ENCODE data around the gene THSD4. TPM values are rescaled to one million over a fixed set of nuclear protein-coding genes. Genes with fewer than 3 reads are reported as not detected.

The THSD4 gene
- total and polyA plus RNA-seq, 4 donors: 6.0 to 42.4 (median 18.5) TPM

DNA sequence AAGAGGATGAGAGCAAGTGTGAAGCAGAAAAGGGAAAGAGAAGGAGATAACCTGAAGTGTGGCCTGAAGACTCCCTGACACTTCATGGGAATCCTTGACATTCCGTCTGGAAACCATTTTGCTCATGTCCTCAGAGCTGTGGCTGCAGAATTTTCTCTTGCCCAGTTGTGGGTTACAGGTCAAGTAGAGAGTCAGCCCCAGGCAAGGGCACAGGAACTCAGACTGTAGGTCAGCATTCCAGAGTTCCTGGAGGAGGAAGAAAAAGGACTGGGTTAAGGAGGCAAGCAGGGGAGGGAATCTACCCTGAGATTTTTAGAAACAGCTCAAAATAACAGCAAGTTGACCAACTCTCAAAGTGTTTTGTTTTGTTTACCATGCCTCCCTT is 4.1 kb upstream of the THSD4 start:
- Histone ChIP-seq H3K4me1 (ENCODE audit: control insufficient read depth in 5 of 5, insufficient read depth in 5 of 5, low read length in 5 of 5) (peaks cover 0 to 18% (median 5%) of the 10 kb centered on the region in 5 donors), H3K27me3 (ENCODE audit: control insufficient read depth in 3 of 3, insufficient read depth in 3 of 3, low read length in 2 of 3) (no peaks in the 10 kb centered on the region), H3K9ac (ENCODE audit: insufficient read depth in 1 of 2, low read length in 2 of 2) (no peak overlapping the region), H3K9me3 (ENCODE audit: control insufficient read depth in 4 of 4, insufficient read depth in 3 of 4, low read length in 3 of 4) (no peaks in the 10 kb centered on the region), H3K27ac (ENCODE audit: low read depth in 1 of 2, low read length in 1 of 2) (no peak overlapping the region), H3K36me3 (ENCODE audit: control insufficient read depth in 4 of 4, insufficient read depth in 4 of 4, low read length in 4 of 4) (no peaks in the 10 kb centered on the region), H3K4me3 (no peak overlapping the region)
- ATAC-seq (ENCODE audit: insufficient read depth, low FRiP score): no peak
- DNase-seq: no peak
- TF ChIP-seq, protein P1, sequence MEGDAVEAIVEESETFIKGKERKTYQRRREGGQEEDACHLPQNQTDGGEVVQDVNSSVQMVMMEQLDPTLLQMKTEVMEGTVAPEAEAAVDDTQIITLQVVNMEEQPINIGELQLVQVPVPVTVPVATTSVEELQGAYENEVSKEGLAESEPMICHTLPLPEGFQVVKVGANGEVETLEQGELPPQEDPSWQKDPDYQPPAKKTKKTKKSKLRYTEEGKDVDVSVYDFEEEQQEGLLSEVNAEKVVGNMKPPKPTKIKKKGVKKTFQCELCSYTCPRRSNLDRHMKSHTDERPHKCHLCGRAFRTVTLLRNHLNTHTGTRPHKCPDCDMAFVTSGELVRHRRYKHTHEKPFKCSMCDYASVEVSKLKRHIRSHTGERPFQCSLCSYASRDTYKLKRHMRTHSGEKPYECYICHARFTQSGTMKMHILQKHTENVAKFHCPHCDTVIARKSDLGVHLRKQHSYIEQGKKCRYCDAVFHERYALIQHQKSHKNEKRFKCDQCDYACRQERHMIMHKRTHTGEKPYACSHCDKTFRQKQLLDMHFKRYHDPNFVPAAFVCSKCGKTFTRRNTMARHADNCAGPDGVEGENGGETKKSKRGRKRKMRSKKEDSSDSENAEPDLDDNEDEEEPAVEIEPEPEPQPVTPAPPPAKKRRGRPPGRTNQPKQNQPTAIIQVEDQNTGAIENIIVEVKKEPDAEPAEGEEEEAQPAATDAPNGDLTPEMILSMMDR (IDR thresholded peaks at IDR 0.05; ENCODE audit: control extremely low read depth, extremely low read depth): no peak
- WGBS, 2 donors: 64 to 100% methylated on average over 1 of the region's 1 CpG

DNA sequence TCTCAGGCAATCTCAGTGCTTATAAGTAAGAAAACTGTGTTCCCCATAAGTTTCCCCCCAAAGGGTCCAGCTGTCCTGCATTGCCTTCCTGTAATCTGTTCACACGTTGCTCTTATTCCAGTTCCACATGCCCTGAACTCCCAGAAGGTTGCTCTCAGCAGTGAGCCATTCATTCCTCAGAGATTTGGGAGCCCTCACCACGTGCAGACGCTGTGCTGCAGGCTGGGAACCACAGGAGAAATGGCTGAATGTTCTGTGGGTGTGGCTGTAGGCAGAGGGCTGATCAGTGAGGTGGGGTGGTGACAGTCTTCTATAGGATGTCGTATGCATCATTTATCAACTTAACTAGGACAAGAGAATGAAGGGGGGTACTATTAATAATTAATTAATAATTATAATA is 3.3 kb upstream of the THSD4 start:
- H3K9me3 ChIP-seq (ENCODE audit: control insufficient read depth in 4 of 4, insufficient read depth in 3 of 4, low read length in 3 of 4): no peaks in the 10 kb centered on the region
- H3K36me3 ChIP-seq (ENCODE audit: control insufficient read depth in 4 of 4, insufficient read depth in 4 of 4, low read length in 4 of 4): no peaks in the 10 kb centered on the region
- H3K27me3 ChIP-seq (ENCODE audit: control insufficient read depth in 3 of 3, insufficient read depth in 3 of 3, low read length in 2 of 3): no peaks in the 10 kb centered on the region
- no peak overlapping the region for H3K27ac ChIP-seq (ENCODE audit: low read depth in 1 of 2, low read length in 1 of 2)
- peaks cover 0 to 26% (median 5%) of the 10 kb centered on the region in 5 donors for H3K4me1 ChIP-seq (ENCODE audit: control insufficient read depth in 5 of 5, insufficient read depth in 5 of 5, low read length in 5 of 5)
- ATAC-seq (ENCODE audit: insufficient read depth, low FRiP score) (no peak), DNase-seq (no peak)
- H3K9ac ChIP-seq (ENCODE audit: insufficient read depth in 1 of 2, low read length in 2 of 2): no peak overlapping the region
- WGBS, 2 donors: 75% methylated on average over 4 of the region's 4 CpGs
- TF ChIP-seq, protein P1 (IDR thresholded peaks at IDR 0.05; ENCODE audit: control extremely low read depth, extremely low read depth): no peak
- H3K4me3 ChIP-seq: no peak overlapping the region

DNA sequence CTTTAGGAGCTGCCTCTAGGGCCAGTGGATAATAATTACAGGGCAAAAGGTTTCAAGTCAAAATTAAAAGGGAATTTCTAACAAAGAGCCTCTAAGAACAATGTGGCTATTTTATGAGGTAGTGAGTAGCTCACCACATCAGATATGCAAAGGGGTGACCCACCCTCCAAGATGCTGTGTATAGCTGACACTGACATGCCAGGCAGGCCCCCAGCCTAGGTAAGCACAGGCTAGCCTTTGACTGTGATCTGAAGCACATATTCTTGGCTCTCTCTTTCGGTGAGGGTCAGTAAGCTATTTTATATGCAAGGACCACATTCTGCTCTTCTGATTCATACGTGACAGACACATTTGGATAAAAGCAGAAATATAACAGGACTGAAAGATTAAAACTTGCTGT is 2.8 kb upstream of the THSD4 start:
- Histone ChIP-seq H3K27me3 (ENCODE audit: control insufficient read depth in 3 of 3, insufficient read depth in 3 of 3, low read length in 2 of 3) (no peaks in the 10 kb centered on the region), H3K4me3 (no peak overlapping the region), H3K9me3 (ENCODE audit: control insufficient read depth in 4 of 4, insufficient read depth in 3 of 4, low read length in 3 of 4) (no peaks in the 10 kb centered on the region), H3K27ac (ENCODE audit: low read depth in 1 of 2, low read length in 1 of 2) (no peak overlapping the region), H3K9ac (ENCODE audit: insufficient read depth in 1 of 2, low read length in 2 of 2) (no peak overlapping the region), H3K4me1 (ENCODE audit: control insufficient read depth in 5 of 5, insufficient read depth in 5 of 5, low read length in 5 of 5) (peaks cover 0 to 30% (median 5%) of the 10 kb centered on the region in 5 donors), H3K36me3 (ENCODE audit: control insufficient read depth in 4 of 4, insufficient read depth in 4 of 4, low read length in 4 of 4) (no peaks in the 10 kb centered on the region)
- ATAC-seq (ENCODE audit: insufficient read depth, low FRiP score) (no peak), DNase-seq (no peak)
- TF ChIP-seq, protein P1 (IDR thresholded peaks at IDR 0.05; ENCODE audit: control extremely low read depth, extremely low read depth): no peak
- 93 to 99% methylated on average over 2 of the region's 2 CpGs for WGBS, 2 donors

DNA sequence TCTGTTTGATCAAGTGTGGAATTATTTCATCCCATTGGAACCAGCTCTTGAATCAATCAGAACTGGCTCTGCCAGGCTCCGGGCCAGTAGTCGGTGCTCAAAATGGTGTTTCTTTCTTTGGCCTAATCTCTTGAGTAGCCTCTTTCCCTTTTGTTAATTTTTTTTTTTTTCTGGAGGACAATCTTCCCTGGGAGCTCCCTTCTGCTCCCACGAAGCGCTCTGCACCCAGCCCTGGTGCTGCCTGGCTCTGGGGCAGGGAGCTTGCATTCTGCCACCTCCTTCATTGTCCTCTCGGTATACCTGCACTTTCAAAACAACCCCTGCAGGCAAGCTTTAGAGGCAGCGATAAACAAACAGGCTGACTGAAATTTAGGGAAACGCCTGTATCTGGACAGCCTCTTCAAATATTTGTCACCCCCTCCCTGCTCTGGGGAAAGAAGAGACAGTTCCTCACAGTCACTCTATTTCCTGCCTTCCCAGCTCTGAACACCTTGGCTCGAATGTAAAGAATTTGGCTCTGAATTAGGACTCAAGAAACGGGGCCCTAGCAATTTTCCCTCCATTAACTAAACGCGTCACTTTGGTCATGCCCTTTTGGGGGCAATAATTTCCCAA is 1.1 kb upstream of the THSD4 start:
- peak overlapping the region in 1 of 2 donors; percentile 88 for H3K27ac ChIP-seq (ENCODE audit: low read depth in 1 of 2, low read length in 1 of 2)
- DNase-seq (peak in 2 of 3 donors; percentile 23 to 45), ATAC-seq (ENCODE audit: insufficient read depth, low FRiP score) (peak; percentile 4)
- peaks cover 0 to 3% (median 2%) of the 10 kb centered on the region in 3 donors for H3K27me3 ChIP-seq (ENCODE audit: control insufficient read depth in 3 of 3, insufficient read depth in 3 of 3, low read length in 2 of 3)
- H3K9me3 ChIP-seq (ENCODE audit: control insufficient read depth in 4 of 4, insufficient read depth in 3 of 4, low read length in 3 of 4): no peaks in the 10 kb centered on the region
- H3K4me1 ChIP-seq (ENCODE audit: control insufficient read depth in 5 of 5, insufficient read depth in 5 of 5, low read length in 5 of 5): peaks cover 0 to 30% (median 7%) of the 10 kb centered on the region in 5 donors
- 66% methylated on average over 11 of the region's 11 CpGs for WGBS, 2 donors
- no peak overlapping the region for H3K4me3 ChIP-seq
- TF ChIP-seq, protein P1 (IDR thresholded peaks at IDR 0.05; ENCODE audit: control extremely low read depth, extremely low read depth): no peak
- no peak overlapping the region for H3K9ac ChIP-seq (ENCODE audit: insufficient read depth in 1 of 2, low read length in 2 of 2)
- H3K36me3 ChIP-seq (ENCODE audit: control insufficient read depth in 4 of 4, insufficient read depth in 4 of 4, low read length in 4 of 4): no peaks in the 10 kb centered on the region

Measured in lung (tissue), 12 donors.